Right cardiac atrium (tissue), 5 donors: ENCODE measurements around the gene LRRC41. TPM values are rescaled to one million over a fixed set of nuclear protein-coding genes. Genes with fewer than 3 reads are reported as not detected.
"Not testable (repeated sequence)": the region's sequence is repeated elsewhere in the genome, so short reads cannot be mapped to it uniquely, and the experiment has no call there.

Source experiments
- ATAC-seq, 2 donors: fragments of 200-7000 bp; cut with Tn5 transposase; one replicate each; pipeline versions ENCODE4 v1.8.0 to v1.9.1; 2020; ENCODE audit warnings: moderate library complexity in 2 of 2, mild to moderate bottlenecking in 1 of 2
- DNase-seq, 3 donors: peaks; one replicate each; pipeline ENCODE4 v3.0.0-alpha.2; 2020
- H3K27ac ChIP-seq: one replicate; pipeline ENCODE4 v1.5.1; 2013; ENCODE audit warnings: mild to moderate bottlenecking, low read length, control low read depth, moderate library complexity
- H3K27me3 ChIP-seq: one replicate; pipeline ENCODE4 v1.6.1; 2013; ENCODE audit not compliant: control insufficient read depth, insufficient read depth
- H3K4me1 ChIP-seq: one replicate; pipeline ENCODE4 v1.6.1; 2013; ENCODE audit warnings: low read length; ENCODE audit not compliant: control insufficient read depth, insufficient read depth
- H3K4me3 ChIP-seq: one replicate; pipeline ENCODE4 v1.5.1; 2013; ENCODE audit warnings: low read length, control low read depth
- H3K9me3 ChIP-seq: one replicate; pipeline ENCODE4 v1.6.1; 2013; ENCODE audit warnings: low read length; ENCODE audit not compliant: control insufficient read depth
- WGBS: extraction: QIAGEN DNeasy Blood & Tissue Kit; methylation state at CpG from one replicate; pipeline ENCODE4 v1.1.7; 2013; 5-methylcytosine and 5-hydroxymethylcytosine counted together
- intact Hi-C, 4 donors: fragments of 100-400 bp; cut with DNase I; formaldehyde crosslinking; loops; one replicate each; pipeline versions ENCODE4 v1.11.0 to v1.14.0; 2022 to 2023
- polyA plus RNA-seq: library from polyadenylated mRNA; stranded (reverse); fragments of 200-250 nt; gene quantifications from one replicate; pipeline ENCODE4 v1.2.3, GENCODE V29; 2013
- total RNA-seq, 4 donors: library from RNA; stranded (reverse); fragmentation: NEBNext Ultra II Directional; extraction: Animal tissue kit (Norgen Biotek cat#: 25700); gene quantifications; one replicate each; pipeline ENCODE4 v1.2.1, GENCODE V29; 2021
- donor health status: healthy with polysubstance abuse.
- donor health status: DM: no; HTN: yes; CAD: no.
- donor health status: DM: no; HTN: no; CAD: no.
- donor health status: DM: no; HTN: yes; CAD: no; lungs with severe emphysema.
- donor health status: DM: yes; HTN: yes; CAD: no.

LRRC41 gene
- total and polyA plus RNA-seq, 5 donors, result 27.1 to 46.3 (median 39.8) TPM

DNA sequence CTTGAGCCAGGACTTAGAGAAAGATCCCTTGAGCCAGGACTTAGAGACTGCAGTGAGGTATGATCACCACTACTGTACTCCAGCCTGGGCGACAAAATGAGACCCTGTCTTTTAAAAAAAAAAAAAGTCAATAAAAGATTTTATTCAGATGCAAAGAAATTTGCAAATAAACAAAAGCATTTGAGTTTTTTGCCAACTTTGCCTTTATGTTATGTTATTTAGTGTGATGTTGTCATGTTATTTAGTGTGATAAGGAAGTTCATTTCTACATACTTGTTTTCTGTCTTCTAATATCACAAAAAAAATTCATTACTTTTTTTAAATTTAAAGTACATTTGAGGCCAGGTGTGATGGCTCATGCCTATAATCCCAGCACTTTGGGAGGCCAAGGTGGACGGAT, 46.9 kb downstream of the LRRC41 start:
- WGBS, result 98% methylated on average over 2 of the region's 2 CpGs
- H3K27me3 ChIP-seq, result no peaks in the 10 kb centered on the region
- H3K4me1 ChIP-seq, result no peaks in the 10 kb centered on the region
- ATAC-seq, result no peak
- no peaks in the 10 kb centered on the region for H3K9me3 ChIP-seq
- H3K27ac ChIP-seq, result no peak overlapping the region
- intact Hi-C loops, result no loop called here
- no peak for DNase-seq
- no peak overlapping the region for H3K4me3 ChIP-seq

- no peaks in the 10 kb centered on the region for H3K4me1 ChIP-seq
- H3K27ac ChIP-seq, result no peak overlapping the region
- 91% methylated on average over 5 of the region's 5 CpGs for WGBS
- no peak for ATAC-seq
- DNase-seq, result no peak
- no peaks in the 10 kb centered on the region for H3K27me3 ChIP-seq
- no peak overlapping the region for H3K4me3 ChIP-seq
- intact Hi-C loops, result no loop called here
- H3K9me3 ChIP-seq, result no peaks in the 10 kb centered on the region
Observed at GRCh38 chr1:46254668-46255067, 48.7 kb downstream of the LRRC41 start.

- ATAC-seq (no peak), DNase-seq (peak; percentile 38 to 76 (median 63))
- WGBS, result 3% methylated on average over 7 of the region's 7 CpGs
- H3K27me3 ChIP-seq, result no peaks in the 10 kb centered on the region
- H3K27ac ChIP-seq, result no peak overlapping the region
- H3K9me3 ChIP-seq, result no peaks in the 10 kb centered on the region
- peak overlapping the region; percentile 63 for H3K4me3 ChIP-seq
- intact Hi-C loops, result loop anchor here in 1 of 4 donors (10.0 kb wide), 1 partner anchor 96 kb away; the partner anchor contains the start of gene NSUN4
- peaks cover 2% of the 10 kb centered on the region for H3K4me1 ChIP-seq
Observed at GRCh38 chr1:46248122-46248920, 55.1 kb downstream of the LRRC41 start.

- WGBS, result 2% methylated on average over 49 of the region's 49 CpGs
- ATAC-seq (peak; percentile 97), DNase-seq (peak; percentile 98)
- Histone ChIP-seq H3K27me3 (no peaks in the 10 kb centered on the region), H3K27ac (peak within 1 kb of the TSS; percentile 65), H3K4me3 (peak within 1 kb of the TSS; percentile 73), H3K9me3 (no peaks in the 10 kb centered on the region), H3K4me1 (peaks cover 2% of the 10 kb centered on the region)
- intact Hi-C loops, result loop anchor here in 1 of 4 donors (10.0 kb wide), 1 partner anchor 97 kb away; the partner anchor contains the start of gene NSUN4
Observed at GRCh38 chr1:46247436-46248121, 55.8 kb downstream of the LRRC41 start, which contains the start of gene RAD54L. TSS of gene RAD54L (plus strand) at chr1:46247763. CDS start at chr1:46248406, 643 bp downstream.

- peak; percentile 93 for ATAC-seq
- intact Hi-C loops, result loop anchor here in 1 of 4 donors (10.0 kb wide), 1 partner anchor 98 kb away; the partner anchor contains the start of gene NSUN4
- DNase-seq, result peak; percentile 65 to 76 (median 76)
- Histone ChIP-seq H3K4me1 (peaks cover 2% of the 10 kb centered on the region), H3K27me3 (no peaks in the 10 kb centered on the region), H3K9me3 (no peaks in the 10 kb centered on the region), H3K4me3 (peak overlapping the region; percentile 73), H3K27ac (peak overlapping the region; percentile 65)
- WGBS, result 2% methylated on average over 35 of the region's 35 CpGs
Observed at GRCh38 chr1:46246548-46247435, 56.6 kb downstream of the LRRC41 start.

DNA sequence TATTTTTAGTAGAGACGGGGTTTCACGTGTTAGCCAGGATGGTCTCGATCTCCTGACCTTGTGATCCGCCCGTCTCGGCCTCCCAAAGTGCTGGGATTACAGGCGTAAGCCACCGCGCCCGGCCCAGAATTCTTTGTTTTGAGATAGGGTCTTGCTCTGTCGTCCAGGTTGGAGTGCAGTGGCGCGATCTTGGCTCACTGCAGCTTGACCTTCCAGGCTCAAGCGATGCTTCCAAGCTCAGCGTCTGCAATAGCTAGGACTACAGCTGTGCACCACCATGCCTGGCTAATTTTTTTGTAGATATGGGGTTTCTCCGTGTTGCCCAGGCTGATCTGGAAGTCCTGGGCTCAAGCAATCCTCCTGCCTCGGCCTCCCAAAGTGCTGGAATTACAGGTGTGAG, 57.3 kb downstream of the LRRC41 start:
- H3K9me3 ChIP-seq, H3K4me1 ChIP-seq, ATAC-seq, H3K27ac ChIP-seq, H3K27me3 ChIP-seq, H3K4me3 ChIP-seq: not testable (repeated sequence)
- intact Hi-C loops, result loop anchor here in 1 of 4 donors (10.0 kb wide), 1 partner anchor 99 kb away; the partner anchor contains the start of gene NSUN4
- DNase-seq, result peak in 1 of 3 donors; percentile 41
- WGBS, result 89% methylated on average over 17 of the region's 17 CpGs

DNA sequence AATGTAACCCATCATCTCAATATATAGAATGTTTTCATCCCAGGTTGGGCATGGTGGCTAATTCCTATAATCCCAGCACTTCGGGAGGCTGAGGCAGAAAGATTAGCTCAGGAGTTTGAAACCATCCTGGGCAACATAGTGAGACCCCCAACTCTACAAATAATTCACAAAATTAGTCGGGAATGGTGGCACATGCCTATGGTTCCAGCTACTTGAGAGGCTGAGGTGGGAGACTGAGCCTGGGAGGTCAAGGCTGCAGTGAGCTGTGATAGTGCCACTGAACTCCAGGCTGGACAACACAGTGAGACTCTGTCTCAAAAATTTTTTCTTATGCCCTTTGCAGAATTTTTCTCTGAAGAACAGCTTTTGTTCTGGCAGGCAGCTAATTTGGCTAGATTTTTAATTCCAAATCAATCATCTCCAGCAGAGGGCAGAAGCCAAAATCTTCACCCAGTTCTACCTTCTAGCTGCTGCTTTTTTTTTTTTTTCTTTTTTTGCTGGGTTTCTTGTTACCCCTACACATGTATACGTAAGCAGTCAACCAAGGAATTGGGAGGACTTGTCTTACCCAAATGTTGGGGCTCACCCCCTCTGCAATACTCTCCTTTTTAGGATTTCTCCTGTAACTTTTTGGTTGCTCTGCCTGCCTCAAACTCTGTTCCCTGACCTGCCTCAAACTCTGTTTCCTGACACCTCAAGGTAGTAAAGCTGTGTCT, 58.6 kb downstream of the LRRC41 start:
- 64% methylated on average over 3 of the region's 3 CpGs for WGBS
- no peak overlapping the region for H3K4me3 ChIP-seq
- intact Hi-C loops, result loop anchor here in 1 of 4 donors (10.0 kb wide), 1 partner anchor 100 kb away; the partner anchor contains the start of gene NSUN4

DNA sequence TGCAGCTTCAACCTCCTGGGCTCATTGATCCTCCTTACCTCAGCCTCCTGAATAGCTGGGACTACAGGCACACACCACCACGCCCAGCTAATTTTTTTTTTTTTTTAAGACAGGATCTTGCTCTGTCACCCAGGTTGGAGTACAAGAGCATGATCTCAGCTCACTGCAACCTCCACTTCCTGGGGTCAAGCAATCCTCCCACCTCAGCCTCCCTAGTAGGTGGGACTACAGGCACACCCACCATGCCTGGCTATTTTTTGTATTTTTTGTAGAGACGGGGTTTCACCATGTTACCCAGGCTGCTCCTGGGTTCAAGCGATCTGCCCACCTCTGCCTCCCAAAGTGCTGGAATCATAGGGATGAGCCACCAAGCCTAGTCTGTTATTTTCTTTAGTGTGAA, 59.6 kb downstream of the LRRC41 start:
- not testable (repeated sequence) for H3K9me3 ChIP-seq, ATAC-seq, H3K4me3 ChIP-seq, H3K27ac ChIP-seq, H3K27me3 ChIP-seq, DNase-seq, H3K4me1 ChIP-seq
- intact Hi-C loops, result loop anchor here in 1 of 4 donors (10.0 kb wide), 1 partner anchor 101 kb away; the partner anchor contains the start of gene NSUN4
- 92% methylated on average over 3 of the region's 3 CpGs for WGBS

More for the DNA sequence above, 58.6 kb downstream of the LRRC41 start:
- Histone ChIP-seq H3K27me3 (no peaks in the 10 kb centered on the region), H3K9me3 (no peaks in the 10 kb centered on the region), H3K4me1 (peaks cover 2% of the 10 kb centered on the region), H3K27ac (no peak overlapping the region)
- ATAC-seq, result no peak
- DNase-seq, result no peak

- no peak overlapping the region for H3K4me3 ChIP-seq
- no peak overlapping the region for H3K27ac ChIP-seq
- no peaks in the 10 kb centered on the region for H3K27me3 ChIP-seq
- intact Hi-C loops, result loop anchor here in 1 of 4 donors (10.0 kb wide), 1 partner anchor 102 kb away; the partner anchor contains the start of gene NSUN4
- WGBS, result 74% methylated on average over 1 of the region's 1 CpG
- DNase-seq, result no peak
- no peak for ATAC-seq
- H3K9me3 ChIP-seq, result no peaks in the 10 kb centered on the region
- H3K4me1 ChIP-seq, result peaks cover 2% of the 10 kb centered on the region
Observed at GRCh38 chr1:46242918-46243317, 60.5 kb downstream of the LRRC41 start.

GRCh38 chr1:46241733-46242132, 61.7 kb downstream of the LRRC41 start:
- H3K4me1 ChIP-seq, H3K27me3 ChIP-seq, ATAC-seq, H3K9me3 ChIP-seq, H3K27ac ChIP-seq, H3K4me3 ChIP-seq: not testable (repeated sequence)
- peak in 1 of 3 donors; percentile 75 for DNase-seq
- WGBS, result 87% methylated on average over 11 of the region's 38 CpGs
- intact Hi-C loops, result loop anchor here in 1 of 4 donors (10.0 kb wide), 1 partner anchor 103 kb away; the partner anchor contains the start of gene NSUN4
